ENCODE data around the gene LMNTD1.
"Not testable (repeated sequence)": the region's sequence is repeated elsewhere in the genome, so short reads cannot be mapped to it uniquely, and the experiment has no call there.

The LMNTD1 gene

GRCh38 chr12:25426821-25427220 is 126.3 kb downstream of the LMNTD1 start:
- DNase-seq = not testable (repeated sequence)

All from stimulated activated CD4-positive, alpha-beta T cell treated with anti-CD3 and anti-CD28 coated beads, Interleukin-4, amount 100 ng/mL, for 1 hour (primary cell).